Measurements from ENCODE around the gene AIMP1. TPM values are rescaled to one million over a fixed set of nuclear protein-coding genes. Genes with fewer than 3 reads are reported as not detected.

AIMP1 gene
- total RNA-seq, 1 experiment from 2014 or later: 52.5 TPM

GRCh38 chr4:106284227-106284626 is 32.1 kb upstream of the AIMP1 start:
- Mint-ChIP-seq H3K9me3 (peaks cover 6% of the 10 kb centered on the region), H3K4me1 (peaks cover 19% of the 10 kb centered on the region), H3K36me3 (peaks cover 3% of the 10 kb centered on the region; the same call in 1 of the 2 replicates), H3K27ac (no peak overlapping the region; the same call in 1 of the 2 replicates), H3K4me3 (no peak overlapping the region), H3K27me3 (ENCODE audit: low read depth) (no peaks in the 10 kb centered on the region)
- DNase-seq (ENCODE audit: low spot score) (no peak), ATAC-seq (no peak)
- ChIA-PET CTCF (no interaction called here), POLR2A (no interaction called here)
- no peak for TF ChIP-seq GABPB1 (CRISPR knock-in tag; IDR thresholded peaks at IDR 0.05)

- CTCF ChIA-PET: no interaction called here
- Mint-ChIP-seq H3K36me3 (peaks cover 3% of the 10 kb centered on the region; the same call in 1 of the 2 replicates), H3K27me3 (ENCODE audit: low read depth) (no peaks in the 10 kb centered on the region), H3K27ac (peak overlapping the region; percentile 49; the same call in 1 of the 2 replicates), H3K9me3 (peaks cover 3% of the 10 kb centered on the region), H3K4me1 (peaks cover 19% of the 10 kb centered on the region), H3K4me3 (no peak overlapping the region)
- no peak for DNase-seq (ENCODE audit: low spot score)
- POLR2A ChIA-PET: interaction anchor here (0.6 kb wide), 1 partner anchor 8 kb away, joined by 6 read pairs; no protein-coding TSS in a partner anchor
- TF ChIP-seq NFYB (CRISPR knock-in tag; conservative IDR thresholded peaks at IDR 0.05; ENCODE audit: low read depth) (no peak), SOX15 (CRISPR knock-in tag; IDR thresholded peaks at IDR 0.05) (no peak), EMX1 (CRISPR knock-in tag; IDR thresholded peaks at IDR 0.05) (no peak), ZBTB43 (CRISPR knock-in tag; IDR thresholded peaks at IDR 0.05) (no peak), MAX (CRISPR knock-in tag; IDR thresholded peaks at IDR 0.05) (no peak), MLX (CRISPR knock-in tag; IDR thresholded peaks at IDR 0.05) (no peak), GABPB1 (CRISPR knock-in tag; IDR thresholded peaks at IDR 0.05) (no peak)
- ATAC-seq: peak; percentile 56
These were observed 29.7 kb upstream of the AIMP1 start for GRCh38 chr4:106286611-106287010.

GRCh38 chr4:106287353-106287969 is 28.9 kb upstream of the AIMP1 start:
- H3K4me1 Mint-ChIP-seq: peaks cover 19% of the 10 kb centered on the region
- no peak for DNase-seq (ENCODE audit: low spot score)
- TF ChIP-seq SMAD4 (CRISPR knock-in tag; IDR thresholded peaks at IDR 0.05): no peak
- peak; percentile 94 for TF ChIP-seq GABPB1 (CRISPR knock-in tag; IDR thresholded peaks at IDR 0.05)
- no peak overlapping the region for H3K4me3 Mint-ChIP-seq
- no peak; the same call in 1 of the 2 replicates for ATAC-seq
- H3K9me3 Mint-ChIP-seq: no peaks in the 10 kb centered on the region; the same call in 1 of the 2 replicates
- ChIA-PET POLR2A (no interaction called here), CTCF (no interaction called here)
- no peaks in the 10 kb centered on the region for H3K27me3 Mint-ChIP-seq (ENCODE audit: low read depth)
- H3K36me3 Mint-ChIP-seq: peaks cover 3% of the 10 kb centered on the region; the same call in 1 of the 2 replicates
- H3K27ac Mint-ChIP-seq: peak overlapping the region; percentile 45

- no peak overlapping the region for H3K27ac Mint-ChIP-seq
- H3K27me3 Mint-ChIP-seq (ENCODE audit: low read depth): no peaks in the 10 kb centered on the region
- no peaks in the 10 kb centered on the region for H3K9me3 Mint-ChIP-seq
- H3K36me3 Mint-ChIP-seq: peaks cover 12% of the 10 kb centered on the region
- CTCF ChIA-PET: no interaction called here
- H3K4me3 Mint-ChIP-seq: no peak overlapping the region
- TF ChIP-seq CTCF (IDR thresholded peaks at IDR 0.05) (no peak), USF1 (CRISPR knock-in tag; IDR thresholded peaks at IDR 0.05) (no peak), ZBTB43 (CRISPR knock-in tag; IDR thresholded peaks at IDR 0.05) (no peak), MYBL2 (CRISPR knock-in tag; IDR thresholded peaks at IDR 0.05) (no peak), ZNF396 (CRISPR knock-in tag; IDR thresholded peaks at IDR 0.05; ENCODE audit: borderline replicate concordance) (no peak), ESRRA (CRISPR knock-in tag; IDR thresholded peaks at IDR 0.05; ENCODE audit: borderline replicate concordance) (no peak), PREB (CRISPR knock-in tag; IDR thresholded peaks at IDR 0.05; ENCODE audit: borderline replicate concordance) (no peak)
- ATAC-seq (no peak), DNase-seq (ENCODE audit: low spot score) (no peak)
- POLR2A ChIA-PET: no interaction called here
- peaks cover 19% of the 10 kb centered on the region for H3K4me1 Mint-ChIP-seq
These were observed 26.6 kb upstream of the AIMP1 start for GRCh38 chr4:106289737-106290136.
